T-cell (primary cell): ENCODE measurements around the gene TTF2. TPM values are rescaled to one million over a fixed set of nuclear protein-coding genes. Genes with fewer than 3 reads are reported as not detected.

Source experiments
- total RNA-seq, 35 experiments: library from RNA in 6 of 35; stranded (reverse) in 6 of 35; fragments of 120-200 nt in 1 of 35; gene quantifications; one replicate each; pipeline versions ENCODE4 v1.2.1 to v1.2.4 and lab custom pipeline; 2013 to 2026

TTF2 gene
- total RNA-seq, 5 donors from 2014 or later (not counting 1 experiment from before 2014, with no cell fraction given) = 26.7 to 37.1 (median 33.8) TPM

Other genes starting within 250 kb of the TTF2 start
- under 1 TPM; 0.53 to 0.79 (median 0.63) TPM for gene PTGFRN, start 150.4 kb upstream of the TTF2 start, total RNA-seq
- 10 to 100 TPM in 2 of 5 donors, 1 to 10 TPM in 3; 4.8 to 13.4 (median 5.3) TPM for gene CD101, start 58.6 kb upstream of the TTF2 start, total RNA-seq
- under 1 TPM; 0.23 to 0.65 (median 0.30) TPM for gene TRIM45, start 61.4 kb downstream of the TTF2 start, total RNA-seq
- gene VTCN1, start 150.6 kb downstream of the TTF2 start, total RNA-seq = not detected